GM23338 (cell line): Measurements from ENCODE around the gene TLR7. TPM values are rescaled to one million over a fixed set of nuclear protein-coding genes. Genes with fewer than 3 reads are reported as not detected.
A peak's percentile ranks its signal among the peaks of the same experiment; 100 is the strongest.

Experiments
- ATAC-seq: fragments of 200-7000 bp; cut with Tn5 transposase; 3 replicates; pipeline ENCODE4 v1.9.1; 2020
- DNase-seq: peaks from one replicate; pipeline ENCODE4 v3.0.0-alpha.2; 2015; ENCODE audit warnings: low spot score
- H2AFZ ChIP-seq: fragments of 200-600 bp; sonication (generic); 2 replicates; pipeline ENCODE4 v1.8.0; 2016; ENCODE audit warnings: antibody characterized with exemption, mild to moderate bottlenecking, moderate library complexity
- H3F3A ChIP-seq: fragments of 200-600 bp; sonication (generic); replicated peaks from 2 replicates; pipeline ENCODE4 v1.8.0; 2017; ENCODE audit warnings: antibody characterized with exemption, mixed run types, low read depth
- H3K27ac ChIP-seq: fragments of 200-600 bp; sonication (generic); 2 replicates; pipeline ENCODE4 v1.6.1; 2016; ENCODE audit warnings: low read depth
- H3K27me3 ChIP-seq: fragments of 200-600 bp; sonication (generic); 2 replicates; pipeline ENCODE4 v1.8.0; 2016; ENCODE audit warnings: mild to moderate bottlenecking, mixed run types, moderate library complexity; ENCODE audit not compliant: insufficient read depth
- H3K36me3 ChIP-seq: fragments of 200-600 bp; sonication (generic); 2 replicates; pipeline ENCODE4 v1.8.0; 2016; ENCODE audit warnings: mild to moderate bottlenecking; ENCODE audit not compliant: insufficient read depth
- H3K4me1 ChIP-seq: fragments of 200-600 bp; sonication (generic); 2 replicates; pipeline ENCODE4 v1.8.0; 2016; ENCODE audit warnings: mild to moderate bottlenecking, moderate library complexity; ENCODE audit not compliant: insufficient read depth
- H3K4me2 ChIP-seq: fragments of 200-600 bp; sonication (generic); 2 replicates; pipeline ENCODE4 v1.7.1; 2017; ENCODE audit warnings: mixed run types
- H3K4me3 ChIP-seq: fragments of 200-600 bp; sonication (generic); 2 replicates; pipeline ENCODE4 v1.6.1; 2016; ENCODE audit warnings: mixed run types
- H3K79me2 ChIP-seq: fragments of 200-600 bp; sonication (generic); replicated peaks from 2 replicates; pipeline ENCODE4 v1.8.0; 2017; ENCODE audit warnings: mild to moderate bottlenecking; ENCODE audit not compliant: insufficient read depth
- H3K9me2 ChIP-seq: fragments of 200-600 bp; sonication (generic); 2 replicates; pipeline ENCODE4 v1.8.0; 2017; ENCODE audit not compliant: insufficient read depth
- H4K20me1 ChIP-seq: fragments of 200-600 bp; sonication (generic); replicated peaks from 2 replicates; pipeline ENCODE4 v1.8.0; 2017; ENCODE audit warnings: mild to moderate bottlenecking; ENCODE audit not compliant: insufficient read depth
- H3K27ac Mint-ChIP-seq: 2 replicates; pipeline ENCODE4 v1.8.0; 2020; ENCODE audit warnings: inconsistent platforms, mild to moderate bottlenecking, moderate library complexity, mixed read lengths
- H3K27me3 Mint-ChIP-seq: 3 replicates; pipeline ENCODE4 v1.8.0; 2022; ENCODE audit warnings: low read depth, mild to moderate bottlenecking, moderate library complexity, mixed read lengths, inconsistent platforms; ENCODE audit not compliant: insufficient read depth, poor library complexity
- H3K36me3 Mint-ChIP-seq: 3 replicates; pipeline ENCODE4 v1.8.0; 2021; ENCODE audit warnings: low read depth, mild to moderate bottlenecking, inconsistent platforms, moderate library complexity, mixed read lengths
- H3K4me1 Mint-ChIP-seq: 3 replicates; pipeline ENCODE4 v1.8.0; 2020; ENCODE audit warnings: mild to moderate bottlenecking, inconsistent platforms, mixed read lengths
- H3K4me3 Mint-ChIP-seq: 3 replicates; pipeline ENCODE4 v1.8.0; 2021; ENCODE audit warnings: moderate library complexity, mild to moderate bottlenecking, inconsistent platforms, mixed read lengths
- H3K9me3 Mint-ChIP-seq: 3 replicates; pipeline ENCODE4 v1.8.0; 2020; ENCODE audit warnings: moderate library complexity, mild to moderate bottlenecking, inconsistent platforms, mixed read lengths
- CREB1 ChIP-seq: fragments of 250-450 bp; sonication (Bioruptor Pico); IDR thresholded peaks from 2 replicates; pipeline ENCODE4 v1.5.0; 2020; ENCODE audit warnings: low read depth, mild to moderate bottlenecking, moderate library complexity
- CTCF ChIP-seq, 2 experiments: fragments of 200-600 bp in 1 of 2; sonication (generic) in 1 of 2; conservative IDR thresholded peaks; 2 replicates each; pipeline versions ENCODE4 v1.5.1 to v1.6.1; 2016 to 2017; ENCODE audit warnings: antibody characterized with exemption in 2 of 2, low read depth in 2 of 2, mild to moderate bottlenecking in 2 of 2, moderate library complexity in 1 of 2
- ETS1 ChIP-seq: IDR thresholded peaks from 2 replicates; pipeline ENCODE4 v1.6.1; 2016; ENCODE audit warnings: antibody characterized with exemption
- EZH2 ChIP-seq: fragments of 200-600 bp; sonication (generic); IDR thresholded peaks from one replicate; pipeline ENCODE4 v1.8.0; 2017; ENCODE audit warnings: antibody characterized with exemption, mild to moderate bottlenecking, low read depth; ENCODE audit not compliant: unreplicated experiment
- EZH2phosphoT487 ChIP-seq: fragments of 200-600 bp; sonication (generic); IDR thresholded peaks from one replicate; pipeline ENCODE4 v1.8.1; 2018; ENCODE audit warnings: antibody characterized with exemption; ENCODE audit not compliant: unreplicated experiment
- JUNB ChIP-seq: IDR thresholded peaks from one replicate; pipeline ENCODE4 v1.6.1; 2016; ENCODE audit warnings: antibody characterized with exemption; ENCODE audit not compliant: unreplicated experiment
- NANOG ChIP-seq: IDR thresholded peaks from 2 replicates; pipeline ENCODE4 v1.6.1; 2016; ENCODE audit warnings: antibody characterized with exemption, borderline replicate concordance
- POLR2AphosphoS5 ChIP-seq: IDR thresholded peaks from 2 replicates; pipeline ENCODE4 v1.6.1; 2016; ENCODE audit warnings: antibody characterized with exemption, low read depth
- REST ChIP-seq: IDR thresholded peaks from one replicate; pipeline ENCODE4 v1.6.1; 2018; ENCODE audit warnings: antibody characterized with exemption; ENCODE audit not compliant: unreplicated experiment
- STAT1 ChIP-seq: IDR thresholded peaks from one replicate; pipeline ENCODE4 v1.6.1; 2016; ENCODE audit warnings: antibody characterized with exemption; ENCODE audit not compliant: unreplicated experiment
- ZNF114 ChIP-seq: fragments of 250-450 bp; sonication (Bioruptor Pico); IDR thresholded peaks from 2 replicates; pipeline ENCODE4 v1.5.0; 2020; ENCODE audit warnings: mild to moderate bottlenecking, moderate library complexity
- ZNF331 ChIP-seq: fragments of 250-450 bp; sonication (Bioruptor Pico); IDR thresholded peaks from 2 replicates; pipeline ENCODE4 v1.5.0; 2020; ENCODE audit warnings: low read depth, mild to moderate bottlenecking, moderate library complexity
- polyA plus RNA-seq: library from polyadenylated mRNA; unstranded; fragments of >200 nt; fragmentation: Nextera tagmentation; extraction: Ambion mirVana; gene quantifications from 2 replicates; pipeline ENCODE4 v1.2.1, GENCODE V29; 2016
- total RNA-seq: library from RNA; depleted of rRNA; stranded (reverse); fragments of >200 nt; shearing (Covaris generic); gene quantifications from 2 replicates; pipeline ENCODE4 v1.2.3, GENCODE V29; 2014
- TF ChIP-seq, protein P1 (sequence below): fragments of 250-450 bp; sonication (Bioruptor Pico); IDR thresholded peaks from 2 replicates; pipeline ENCODE4 v1.5.0; 2020; ENCODE audit warnings: mild to moderate bottlenecking, moderate library complexity

TLR7 gene
- total and polyA plus RNA-seq, 2 experiments from 2014 or later = not detected

DNA sequence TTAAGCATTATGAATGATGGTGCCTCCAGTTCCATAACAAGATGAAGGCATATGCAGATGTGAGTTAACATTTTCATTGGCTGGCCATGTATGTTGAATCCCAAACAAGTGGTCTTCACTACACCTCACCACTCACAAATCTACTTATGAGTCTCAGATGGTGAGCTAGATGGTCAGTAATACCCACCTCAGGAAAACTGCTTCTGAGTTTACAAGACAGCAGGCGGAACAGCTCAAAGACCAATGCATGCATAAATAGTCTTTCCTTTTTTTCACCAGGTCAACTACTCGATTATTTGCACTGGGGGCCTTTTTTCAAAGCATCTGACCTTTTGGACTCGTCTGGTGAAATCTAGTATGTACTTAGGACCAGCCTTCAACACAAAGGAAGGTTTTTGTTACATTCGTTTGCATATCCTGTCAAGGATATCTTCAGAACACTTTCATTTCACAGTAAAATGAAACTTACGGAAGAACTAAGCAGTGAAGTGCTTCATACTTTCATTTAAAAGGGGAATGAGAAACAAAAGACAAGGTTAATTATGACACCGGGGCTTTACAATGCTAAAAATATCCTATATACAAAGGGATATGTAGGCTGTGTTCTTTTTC lies 23.1 kb upstream of the TLR7 start:
- Mint-ChIP-seq H3K4me1 (peaks cover 6% of the 10 kb centered on the region; the same call in 2 of the 3 replicates), H3K36me3 (no peaks in the 10 kb centered on the region), H3K27ac (no peak overlapping the region), H3K27me3 (no peaks in the 10 kb centered on the region), H3K9me3 (no peaks in the 10 kb centered on the region), H3K4me3 (no peak overlapping the region)
- no peak overlapping the region for H3K27ac ChIP-seq
- no peaks in the 10 kb centered on the region for H3K27me3 ChIP-seq
- H2AFZ ChIP-seq = peak overlapping the region; percentile 45; the same call in 1 of the 2 replicates
- ATAC-seq = no peak
- no peaks in the 10 kb centered on the region for H3F3A ChIP-seq
- no peak overlapping the region for H3K4me3 ChIP-seq
- H4K20me1 ChIP-seq = no peaks in the 10 kb centered on the region
- H3K9me2 ChIP-seq = no peaks in the 10 kb centered on the region
- no peak for DNase-seq
- peaks cover 7% of the 10 kb centered on the region; the same call in 1 of the 2 replicates for H3K4me1 ChIP-seq
- H3K36me3 ChIP-seq = no peaks in the 10 kb centered on the region
- TF ChIP-seq ZNF114 (CRISPR knock-in tag) (no peak), ZNF331 (no peak), CTCF (conservative IDR thresholded peaks at IDR 0.05; ENCODE audit: low read depth in 2 of 2) (no peak), REST (no peak), ETS1 (no peak), NANOG (no peak), POLR2AphosphoS5 (no peak), EZH2phosphoT487 (no peak), EZH2 (no peak), JUNB (no peak), STAT1 (no peak), CREB1 (CRISPR knock-in tag) (no peak)
- TF ChIP-seq, protein P1, sequence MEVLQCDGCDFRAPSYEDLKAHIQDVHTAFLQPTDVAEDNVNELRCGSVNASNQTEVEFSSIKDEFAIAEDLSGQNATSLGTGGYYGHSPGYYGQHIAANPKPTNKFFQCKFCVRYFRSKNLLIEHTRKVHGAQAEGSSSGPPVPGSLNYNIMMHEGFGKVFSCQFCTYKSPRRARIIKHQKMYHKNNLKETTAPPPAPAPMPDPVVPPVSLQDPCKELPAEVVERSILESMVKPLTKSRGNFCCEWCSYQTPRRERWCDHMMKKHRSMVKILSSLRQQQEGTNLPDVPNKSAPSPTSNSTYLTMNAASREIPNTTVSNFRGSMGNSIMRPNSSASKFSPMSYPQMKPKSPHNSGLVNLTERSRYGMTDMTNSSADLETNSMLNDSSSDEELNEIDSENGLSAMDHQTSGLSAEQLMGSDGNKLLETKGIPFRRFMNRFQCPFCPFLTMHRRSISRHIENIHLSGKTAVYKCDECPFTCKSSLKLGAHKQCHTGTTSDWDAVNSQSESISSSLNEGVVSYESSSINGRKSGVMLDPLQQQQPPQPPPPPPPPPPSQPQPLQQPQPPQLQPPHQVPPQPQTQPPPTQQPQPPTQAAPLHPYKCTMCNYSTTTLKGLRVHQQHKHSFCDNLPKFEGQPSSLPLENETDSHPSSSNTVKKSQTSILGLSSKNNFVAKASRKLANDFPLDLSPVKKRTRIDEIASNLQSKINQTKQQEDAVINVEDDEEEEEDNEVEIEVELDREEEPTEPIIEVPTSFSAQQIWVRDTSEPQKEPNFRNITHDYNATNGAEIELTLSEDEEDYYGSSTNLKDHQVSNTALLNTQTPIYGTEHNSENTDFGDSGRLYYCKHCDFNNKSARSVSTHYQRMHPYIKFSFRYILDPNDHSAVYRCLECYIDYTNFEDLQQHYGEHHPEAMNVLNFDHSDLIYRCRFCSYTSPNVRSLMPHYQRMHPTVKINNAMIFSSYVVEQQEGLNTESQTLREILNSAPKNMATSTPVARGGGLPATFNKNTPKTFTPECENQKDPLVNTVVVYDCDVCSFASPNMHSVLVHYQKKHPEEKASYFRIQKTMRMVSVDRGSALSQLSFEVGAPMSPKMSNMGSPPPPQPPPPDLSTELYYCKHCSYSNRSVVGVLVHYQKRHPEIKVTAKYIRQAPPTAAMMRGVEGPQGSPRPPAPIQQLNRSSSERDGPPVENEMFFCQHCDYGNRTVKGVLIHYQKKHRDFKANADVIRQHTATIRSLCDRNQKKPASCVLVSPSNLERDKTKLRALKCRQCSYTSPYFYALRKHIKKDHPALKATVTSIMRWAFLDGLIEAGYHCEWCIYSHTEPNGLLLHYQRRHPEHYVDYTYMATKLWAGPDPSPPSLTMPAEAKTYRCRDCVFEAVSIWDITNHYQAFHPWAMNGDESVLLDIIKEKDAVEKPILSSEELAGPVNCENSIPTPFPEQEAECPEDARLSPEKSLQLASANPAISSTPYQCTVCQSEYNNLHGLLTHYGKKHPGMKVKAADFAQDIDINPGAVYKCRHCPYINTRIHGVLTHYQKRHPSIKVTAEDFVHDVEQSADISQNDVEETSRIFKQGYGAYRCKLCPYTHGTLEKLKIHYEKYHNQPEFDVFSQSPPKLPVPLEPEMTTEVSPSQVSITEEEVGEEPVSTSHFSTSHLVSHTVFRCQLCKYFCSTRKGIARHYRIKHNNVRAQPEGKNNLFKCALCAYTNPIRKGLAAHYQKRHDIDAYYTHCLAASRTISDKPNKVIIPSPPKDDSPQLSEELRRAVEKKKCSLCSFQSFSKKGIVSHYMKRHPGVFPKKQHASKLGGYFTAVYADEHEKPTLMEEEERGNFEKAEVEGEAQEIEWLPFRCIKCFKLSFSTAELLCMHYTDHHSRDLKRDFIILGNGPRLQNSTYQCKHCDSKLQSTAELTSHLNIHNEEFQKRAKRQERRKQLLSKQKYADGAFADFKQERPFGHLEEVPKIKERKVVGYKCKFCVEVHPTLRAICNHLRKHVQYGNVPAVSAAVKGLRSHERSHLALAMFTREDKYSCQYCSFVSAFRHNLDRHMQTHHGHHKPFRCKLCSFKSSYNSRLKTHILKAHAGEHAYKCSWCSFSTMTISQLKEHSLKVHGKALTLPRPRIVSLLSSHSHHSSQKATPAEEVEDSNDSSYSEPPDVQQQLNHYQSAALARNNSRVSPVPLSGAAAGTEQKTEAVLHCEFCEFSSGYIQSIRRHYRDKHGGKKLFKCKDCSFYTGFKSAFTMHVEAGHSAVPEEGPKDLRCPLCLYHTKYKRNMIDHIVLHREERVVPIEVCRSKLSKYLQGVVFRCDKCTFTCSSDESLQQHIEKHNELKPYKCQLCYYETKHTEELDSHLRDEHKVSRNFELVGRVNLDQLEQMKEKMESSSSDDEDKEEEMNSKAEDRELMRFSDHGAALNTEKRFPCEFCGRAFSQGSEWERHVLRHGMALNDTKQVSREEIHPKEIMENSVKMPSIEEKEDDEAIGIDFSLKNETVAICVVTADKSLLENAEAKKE (CRISPR knock-in tag) = no peak
- H3K79me2 ChIP-seq = no peaks in the 10 kb centered on the region
- no peak overlapping the region for H3K4me2 ChIP-seq
